ENCODE data around the gene TBXA2R. TPM values are rescaled to one million over a fixed set of nuclear protein-coding genes. Genes with fewer than 3 reads are reported as not detected.
"Not testable (repeated sequence)": the region's sequence is repeated elsewhere in the genome, so short reads cannot be mapped to it uniquely, and the experiment has no call there.

Gene TBXA2R
- total RNA-seq, 2 experiments from 2014 or later = 0.47 to 0.75 TPM

DNA sequence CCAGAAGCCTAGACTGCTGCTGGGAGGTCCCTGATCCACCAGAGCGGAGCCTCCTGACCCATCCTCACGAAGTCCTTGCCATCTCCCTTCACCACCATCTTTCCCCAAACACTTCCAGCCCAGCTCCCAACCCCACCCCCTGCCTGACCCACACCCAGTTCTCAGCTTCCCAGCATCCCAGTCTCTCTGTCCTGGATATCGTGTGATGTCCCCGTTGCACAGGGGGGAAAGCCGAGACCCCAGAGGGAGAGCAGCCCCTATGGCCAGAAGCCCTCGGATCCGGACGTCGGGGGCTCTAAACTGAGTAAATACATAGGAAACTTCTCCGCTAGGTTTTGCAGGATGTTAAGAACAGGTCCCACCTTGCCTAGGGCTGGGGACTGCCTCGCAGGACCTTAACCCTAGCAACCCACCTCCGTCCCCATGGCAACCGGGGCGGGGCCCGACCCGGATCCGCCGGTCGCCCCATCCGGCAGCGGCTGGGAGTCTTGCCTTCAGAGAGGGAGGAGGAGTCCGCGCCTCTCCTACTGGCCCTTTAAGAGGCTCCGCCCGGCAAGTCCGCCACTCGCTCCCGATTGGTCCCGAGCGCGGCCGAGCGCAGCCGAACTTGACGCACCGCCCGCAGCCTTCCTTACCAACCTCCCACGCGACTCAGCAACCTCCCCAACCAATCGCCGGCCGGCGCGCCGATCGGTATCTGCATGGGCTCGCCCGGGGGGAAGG is 34.4 kb downstream of the TBXA2R start:
- Histone ChIP-seq H3K27ac (ENCODE audit: low read depth in 1 of 2, low read length in 2 of 2) (peak overlapping the region in 1 of 2 donors; percentile 13), H3K36me3 (ENCODE audit: insufficient read depth, low read length) (no peaks in the 10 kb centered on the region), H3K9me3 (ENCODE audit: control insufficient read depth in 1 of 2, insufficient read depth in 1 of 2, low read length in 2 of 2) (peaks cover 0 to 7% of the 10 kb centered on the region in 2 experiments), H3K27me3 (ENCODE audit: control insufficient read depth in 1 of 2, insufficient read depth in 2 of 2, low read length in 2 of 2) (no peaks in the 10 kb centered on the region), H3K4me1 (ENCODE audit: insufficient read depth, low read length) (peaks cover 18% of the 10 kb centered on the region), H3K4me3 (ENCODE audit: low read length) (peak overlapping the region; percentile 57)
- peak; percentile 98 to 100 (median 99) for DNase-seq
- Mint-ChIP-seq H3K9me3 (no peaks in the 10 kb centered on the region), H3K4me1 (ENCODE audit: low read depth) (peaks cover 16% of the 10 kb centered on the region), H3K36me3 (ENCODE audit: low read depth) (peaks cover 12% of the 10 kb centered on the region), H3K4me3 (peak overlapping the region; percentile 86), H3K27me3 (no peaks in the 10 kb centered on the region), H3K27ac (peak overlapping the region; percentile 31)
- peak; percentile 95 for ATAC-seq (ENCODE audit: poor library complexity)
- intact Hi-C loops (cut with DNase I, micrococcal nuclease) = loop anchor here (1.0 to 5.0 kb wide), 6 partner anchors 14 to 135 kb away; partner anchors contain the start of genes CACTIN (in 1 of the 2), FZR1 (in 1 of the 2) and MFSD12 (in 1 of the 2)
- POLR2A ChIA-PET = interaction anchor here (0.6 to 1.0 kb wide), 2 partner anchors 14 to 408 kb away, joined by 3 to 4 read pairs; no protein-coding TSS in a partner anchor
- TF ChIP-seq, protein P1, sequence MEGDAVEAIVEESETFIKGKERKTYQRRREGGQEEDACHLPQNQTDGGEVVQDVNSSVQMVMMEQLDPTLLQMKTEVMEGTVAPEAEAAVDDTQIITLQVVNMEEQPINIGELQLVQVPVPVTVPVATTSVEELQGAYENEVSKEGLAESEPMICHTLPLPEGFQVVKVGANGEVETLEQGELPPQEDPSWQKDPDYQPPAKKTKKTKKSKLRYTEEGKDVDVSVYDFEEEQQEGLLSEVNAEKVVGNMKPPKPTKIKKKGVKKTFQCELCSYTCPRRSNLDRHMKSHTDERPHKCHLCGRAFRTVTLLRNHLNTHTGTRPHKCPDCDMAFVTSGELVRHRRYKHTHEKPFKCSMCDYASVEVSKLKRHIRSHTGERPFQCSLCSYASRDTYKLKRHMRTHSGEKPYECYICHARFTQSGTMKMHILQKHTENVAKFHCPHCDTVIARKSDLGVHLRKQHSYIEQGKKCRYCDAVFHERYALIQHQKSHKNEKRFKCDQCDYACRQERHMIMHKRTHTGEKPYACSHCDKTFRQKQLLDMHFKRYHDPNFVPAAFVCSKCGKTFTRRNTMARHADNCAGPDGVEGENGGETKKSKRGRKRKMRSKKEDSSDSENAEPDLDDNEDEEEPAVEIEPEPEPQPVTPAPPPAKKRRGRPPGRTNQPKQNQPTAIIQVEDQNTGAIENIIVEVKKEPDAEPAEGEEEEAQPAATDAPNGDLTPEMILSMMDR (IDR thresholded peaks at IDR 0.05) = no peak
- CTCF ChIA-PET = interaction anchor here (1.0 kb wide), 1 partner anchor 27 kb away, joined by 5 read pairs; no protein-coding TSS in a partner anchor

DNA sequence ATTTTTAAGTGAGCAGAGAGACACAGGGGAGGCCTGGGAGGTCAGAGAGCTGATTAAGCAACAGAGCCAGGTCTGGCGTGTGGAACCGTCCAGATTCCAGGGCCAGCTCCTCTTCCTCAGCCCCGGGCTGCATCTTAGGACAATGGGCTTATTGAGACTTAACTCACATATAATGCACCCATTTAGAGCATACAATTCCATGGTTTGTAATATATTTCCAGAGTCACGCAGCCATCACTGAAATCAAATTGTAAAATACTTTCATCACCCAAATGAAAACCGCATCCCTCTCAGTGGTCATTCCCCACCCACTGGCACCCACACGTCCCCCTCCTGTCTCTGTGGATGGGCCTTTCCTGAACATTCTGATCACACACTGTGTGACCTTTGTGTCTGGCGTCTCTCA is 36.1 kb downstream of the TBXA2R start:
- H3K27ac ChIP-seq (ENCODE audit: low read depth in 1 of 2, low read length in 2 of 2) = no peak overlapping the region
- DNase-seq (no peak), ATAC-seq (ENCODE audit: poor library complexity) (no peak)
- H3K36me3 ChIP-seq (ENCODE audit: insufficient read depth, low read length) = no peaks in the 10 kb centered on the region
- Mint-ChIP-seq H3K27me3 (no peaks in the 10 kb centered on the region), H3K4me1 (ENCODE audit: low read depth) (peaks cover 16% of the 10 kb centered on the region), H3K27ac (no peak overlapping the region), H3K4me3 (no peak overlapping the region), H3K36me3 (ENCODE audit: low read depth) (peaks cover 12% of the 10 kb centered on the region), H3K9me3 (no peaks in the 10 kb centered on the region)
- no peaks in the 10 kb centered on the region for H3K27me3 ChIP-seq (ENCODE audit: control insufficient read depth in 1 of 2, insufficient read depth in 2 of 2, low read length in 2 of 2)
- TF ChIP-seq, protein P1 (IDR thresholded peaks at IDR 0.05) = no peak
- peaks cover 0 to 7% of the 10 kb centered on the region in 2 experiments for H3K9me3 ChIP-seq (ENCODE audit: control insufficient read depth in 1 of 2, insufficient read depth in 1 of 2, low read length in 2 of 2)
- no peak overlapping the region for H3K4me3 ChIP-seq (ENCODE audit: low read length)
- intact Hi-C loops (cut with DNase I, micrococcal nuclease) = loop anchor here in 1 of 2 experiments (5.0 kb wide), 2 partner anchors 63 to 133 kb away; partner anchors contain the start of gene FZR1
- peaks cover 18% of the 10 kb centered on the region for H3K4me1 ChIP-seq (ENCODE audit: insufficient read depth, low read length)
- CTCF ChIA-PET = no interaction called here
- POLR2A ChIA-PET = no interaction called here

DNA sequence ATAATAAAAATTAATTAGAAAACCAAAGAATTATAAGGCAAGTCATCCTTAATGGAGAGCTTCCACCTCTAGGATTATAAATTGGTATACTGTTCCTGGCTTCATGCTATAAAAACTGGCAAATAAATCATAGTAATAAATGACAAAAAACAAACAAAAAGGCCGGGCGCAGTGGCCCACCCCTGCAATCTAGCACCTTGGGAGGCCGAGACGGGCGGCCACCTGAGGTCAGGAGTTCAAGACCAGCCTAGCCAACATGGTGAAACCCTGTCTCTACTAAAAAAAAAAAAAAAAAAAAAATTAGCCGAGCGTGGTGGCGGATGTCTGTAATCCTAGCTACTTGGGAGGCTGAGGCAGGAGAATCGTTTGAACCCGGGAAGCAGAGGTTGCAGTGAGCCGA is 36.6 kb downstream of the TBXA2R start:
- DNase-seq, POLR2A ChIA-PET: not testable (repeated sequence)

More for the DNA sequence above, 36.6 kb downstream of the TBXA2R start:
- H3K27ac Mint-ChIP-seq; ATAC-seq (ENCODE audit: poor library complexity); H3K27me3 ChIP-seq (ENCODE audit: control insufficient read depth in 1 of 2, insufficient read depth in 2 of 2, low read length in 2 of 2); H3K9me3 ChIP-seq (ENCODE audit: control insufficient read depth in 1 of 2, insufficient read depth in 1 of 2, low read length in 2 of 2); H3K9me3 Mint-ChIP-seq; H3K27ac ChIP-seq (ENCODE audit: low read depth in 1 of 2, low read length in 2 of 2); H3K4me3 ChIP-seq (ENCODE audit: low read length); H3K36me3 Mint-ChIP-seq (ENCODE audit: low read depth); H3K4me3 Mint-ChIP-seq; H3K36me3 ChIP-seq (ENCODE audit: insufficient read depth, low read length); H3K27me3 Mint-ChIP-seq: not testable (repeated sequence)
- H3K4me1 Mint-ChIP-seq (ENCODE audit: low read depth) = peaks cover 16% of the 10 kb centered on the region
- H3K4me1 ChIP-seq (ENCODE audit: insufficient read depth, low read length) = peaks cover 18% of the 10 kb centered on the region
- intact Hi-C loops (cut with DNase I, micrococcal nuclease) = loop anchor here in 1 of 2 experiments (5.0 kb wide), 2 partner anchors 63 to 133 kb away; partner anchors contain the start of gene FZR1
- CTCF ChIA-PET = interaction anchor here (0.7 kb wide), 1 partner anchor 12 kb away, joined by 4 read pairs; no protein-coding TSS in a partner anchor

Measured in CD4-positive, alpha-beta T cell (primary cell).